ENCODE results near the gene ERP44. TPM values are rescaled to one million over a fixed set of nuclear protein-coding genes. Genes with fewer than 3 reads are reported as not detected.

The ERP44 gene
- total RNA-seq, 4 donors from 2014 or later: 17.1 to 24.0 (median 19.8) TPM

DNA sequence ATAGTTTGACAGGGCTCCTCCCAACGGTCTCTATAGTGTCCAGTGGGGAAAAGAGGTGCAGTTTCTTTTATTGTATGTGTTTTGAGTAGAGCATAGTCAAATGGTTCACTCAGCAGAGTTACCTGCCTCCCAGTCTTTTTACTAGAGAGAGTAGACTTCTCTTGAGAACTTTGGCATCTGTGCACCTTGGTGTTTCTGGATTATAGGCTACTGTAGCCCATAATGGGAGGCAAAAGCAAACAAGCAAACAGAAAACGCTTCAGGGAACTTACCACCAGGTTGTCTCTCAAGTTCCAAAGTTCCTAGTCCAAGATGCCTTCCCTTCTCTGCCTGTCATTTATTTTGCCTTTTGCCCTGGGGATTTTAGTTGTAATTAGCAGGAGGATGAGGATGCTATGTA is 26.4 kb upstream of the ERP44 start:
- TF ChIP-seq, protein P1, sequence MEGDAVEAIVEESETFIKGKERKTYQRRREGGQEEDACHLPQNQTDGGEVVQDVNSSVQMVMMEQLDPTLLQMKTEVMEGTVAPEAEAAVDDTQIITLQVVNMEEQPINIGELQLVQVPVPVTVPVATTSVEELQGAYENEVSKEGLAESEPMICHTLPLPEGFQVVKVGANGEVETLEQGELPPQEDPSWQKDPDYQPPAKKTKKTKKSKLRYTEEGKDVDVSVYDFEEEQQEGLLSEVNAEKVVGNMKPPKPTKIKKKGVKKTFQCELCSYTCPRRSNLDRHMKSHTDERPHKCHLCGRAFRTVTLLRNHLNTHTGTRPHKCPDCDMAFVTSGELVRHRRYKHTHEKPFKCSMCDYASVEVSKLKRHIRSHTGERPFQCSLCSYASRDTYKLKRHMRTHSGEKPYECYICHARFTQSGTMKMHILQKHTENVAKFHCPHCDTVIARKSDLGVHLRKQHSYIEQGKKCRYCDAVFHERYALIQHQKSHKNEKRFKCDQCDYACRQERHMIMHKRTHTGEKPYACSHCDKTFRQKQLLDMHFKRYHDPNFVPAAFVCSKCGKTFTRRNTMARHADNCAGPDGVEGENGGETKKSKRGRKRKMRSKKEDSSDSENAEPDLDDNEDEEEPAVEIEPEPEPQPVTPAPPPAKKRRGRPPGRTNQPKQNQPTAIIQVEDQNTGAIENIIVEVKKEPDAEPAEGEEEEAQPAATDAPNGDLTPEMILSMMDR (IDR thresholded peaks at IDR 0.05; ENCODE audit: low read depth): no peak

GRCh38 chr9:100120286-100120685 is 21.5 kb upstream of the ERP44 start:
- TF ChIP-seq, protein P1 (IDR thresholded peaks at IDR 0.05; ENCODE audit: low read depth): no peak

DNA sequence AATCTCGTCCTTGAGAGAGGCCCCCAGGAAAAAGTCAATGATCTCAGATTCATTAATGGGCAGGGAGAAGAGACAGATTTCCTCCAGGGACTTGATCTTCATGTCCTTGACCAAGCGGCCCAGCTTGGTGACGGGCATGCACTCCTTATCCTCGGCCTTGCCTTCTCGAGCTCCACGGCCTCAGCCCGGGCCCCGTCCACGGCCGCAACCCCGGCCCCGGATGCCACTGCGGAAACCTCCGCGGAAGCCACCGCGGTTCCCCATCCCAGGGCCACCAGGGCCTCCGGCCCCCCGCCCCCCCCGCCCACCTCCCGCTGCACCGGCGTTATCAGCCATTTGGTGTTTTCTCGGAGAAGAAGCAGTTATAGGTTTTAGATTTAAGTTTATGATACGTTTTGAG is 18.5 kb upstream of the ERP44 start:
- TF ChIP-seq, protein P1 (IDR thresholded peaks at IDR 0.05; ENCODE audit: low read depth): no peak

- TF ChIP-seq, protein P1 (IDR thresholded peaks at IDR 0.05; ENCODE audit: low read depth): no peak
Measured at GRCh38 chr9:100112677-100113336, 14.0 kb upstream of the ERP44 start.

GRCh38 chr9:100111235-100111634 is 12.4 kb upstream of the ERP44 start:
- TF ChIP-seq, protein P1 (IDR thresholded peaks at IDR 0.05; ENCODE audit: low read depth): no peak

GRCh38 chr9:100108559-100108958 is 9.8 kb upstream of the ERP44 start:
- TF ChIP-seq, protein P1 (IDR thresholded peaks at IDR 0.05; ENCODE audit: low read depth): no peak

- TF ChIP-seq, protein P1 (IDR thresholded peaks at IDR 0.05; ENCODE audit: low read depth): no peak
Measured at GRCh38 chr9:100106616-100107015, 7.8 kb upstream of the ERP44 start.

All from subcutaneous adipose tissue (tissue), 4 donors.